Measurements from ENCODE around the gene RNF208. TPM values are rescaled to one million over a fixed set of nuclear protein-coding genes. Genes with fewer than 3 reads are reported as not detected.

RNF208 gene
- polyA plus RNA-seq, 1 of the 3 experiments (the other 2 are of a cell fraction) = 2.7 TPM

GRCh38 chr9:137232101-137232500 lies 10.1 kb upstream of the RNF208 start:
- Histone ChIP-seq H3K36me3 (replicated peaks in 1 of 2; ENCODE audit: control insufficient read depth in 1 of 2, insufficient read depth in 2 of 2, low read length in 1 of 2) (no peaks in the 10 kb centered on the region), H3F3A (replicated peaks; ENCODE audit: insufficient read depth) (peaks cover 7% of the 10 kb centered on the region), H3K27me3 (ENCODE audit: insufficient read depth) (no peaks in the 10 kb centered on the region), H3K9me3 (no peaks in the 10 kb centered on the region), H3K4me3 (ENCODE audit: low read depth in 2 of 2, low read length in 1 of 2) (no peak overlapping the region), H3K4me2 (no peak overlapping the region), H3K4me1 (ENCODE audit: control insufficient read depth in 1 of 2, insufficient read depth in 2 of 2, low read depth in 1 of 2, low read length in 1 of 2) (peaks cover 0 to 33% of the 10 kb centered on the region in 2 experiments; a peak in 1 of 4 replicates), H2AFZ (ENCODE audit: low read depth) (no peak overlapping the region), H3K79me2 (ENCODE audit: insufficient read depth) (no peaks in the 10 kb centered on the region), H3K9ac (no peak overlapping the region), H3K9me2 (no peaks in the 10 kb centered on the region), H3K27ac (ENCODE audit: low read depth in 2 of 2, low read length in 1 of 2) (no peak overlapping the region), H4K20me1 (ENCODE audit: insufficient read depth) (no peaks in the 10 kb centered on the region)
- CTCF ChIA-PET = no interaction called here
- WGBS (ENCODE audit: low lambda C conversion rate) = 64% methylated on average over 7 of the region's 10 CpGs
- no peak for DNase-seq
- no peak for TF ChIP-seq RAD21 (IDR thresholded peaks at IDR 0.05; ENCODE audit: low read length)
- TF ChIP-seq EZH2phosphoT487 (IDR thresholded peaks at IDR 0.05; ENCODE audit: borderline replicate concordance, low read depth) = no peak
- TF ChIP-seq ELF1 (IDR thresholded peaks at IDR 0.05) = no peak
- TF ChIP-seq POLR2AphosphoS5 (IDR thresholded peaks at IDR 0.05; ENCODE audit: low read depth, low read length) = no peak
- no peak for TF ChIP-seq USF2 (IDR thresholded peaks at IDR 0.05; ENCODE audit: borderline replicate concordance, low read depth, low read length)
- no peak for TF ChIP-seq TEAD4 (IDR thresholded peaks at IDR 0.05; ENCODE audit: borderline replicate concordance, insufficient read depth)
- no peak for TF ChIP-seq PBX3 (IDR thresholded peaks at IDR 0.05)
- TF ChIP-seq SMC3 (IDR thresholded peaks at IDR 0.05; ENCODE audit: low read depth, low read length) = no peak
- TF ChIP-seq MEF2A (IDR thresholded peaks at IDR 0.05; ENCODE audit: borderline replicate concordance, low read depth) = no peak
- TF ChIP-seq USF1 (IDR thresholded peaks at IDR 0.05; ENCODE audit: borderline replicate concordance, low read depth) = no peak
- no peak for TF ChIP-seq EP300 (IDR thresholded peaks at IDR 0.05; ENCODE audit: borderline replicate concordance in 1 of 2, low read depth in 1 of 2, low read length in 1 of 2)
- TF ChIP-seq FOXJ3 (CRISPR knock-in tag; IDR thresholded peaks at IDR 0.05) = no peak
- no peak for TF ChIP-seq MXI1 (IDR thresholded peaks at IDR 0.05; ENCODE audit: low read depth, low read length)
- POLR2A ChIA-PET = no interaction called here

- no peaks in the 10 kb centered on the region for H3K9me3 ChIP-seq
- H3K4me3 ChIP-seq (ENCODE audit: low read depth in 2 of 2, low read length in 1 of 2) = no peak overlapping the region
- H3K4me1 ChIP-seq (ENCODE audit: control insufficient read depth in 1 of 2, insufficient read depth in 2 of 2, low read depth in 1 of 2, low read length in 1 of 2) = peaks cover 0 to 34% of the 10 kb centered on the region in 2 experiments; a peak in 1 of 4 replicates
- no peak overlapping the region for H3K4me2 ChIP-seq
- DNase-seq = no peak
- H3K79me2 ChIP-seq (ENCODE audit: insufficient read depth) = no peaks in the 10 kb centered on the region
- H2AFZ ChIP-seq (ENCODE audit: low read depth) = no peak overlapping the region
- H3F3A ChIP-seq (replicated peaks; ENCODE audit: insufficient read depth) = peaks cover 11% of the 10 kb centered on the region
- H3K36me3 ChIP-seq (replicated peaks in 1 of 2; ENCODE audit: control insufficient read depth in 1 of 2, insufficient read depth in 2 of 2, low read length in 1 of 2) = no peaks in the 10 kb centered on the region
- WGBS (ENCODE audit: low lambda C conversion rate) = 93% methylated on average over 19 of the region's 23 CpGs
- no peak overlapping the region for H3K27ac ChIP-seq (ENCODE audit: low read depth in 2 of 2, low read length in 1 of 2)
- POLR2A ChIA-PET = no interaction called here
- no peak for TF ChIP-seq MXI1 (IDR thresholded peaks at IDR 0.05; ENCODE audit: low read depth, low read length)
- TF ChIP-seq CHD2 (IDR thresholded peaks at IDR 0.05; ENCODE audit: low read length, partially characterized antibody) = no peak
- no peak for TF ChIP-seq SIN3A (IDR thresholded peaks at IDR 0.05; ENCODE audit: borderline replicate concordance, low read depth, low read length)
- TF ChIP-seq REST (IDR thresholded peaks at IDR 0.05; ENCODE audit: low read depth, low read length) = no peak
- no peak for TF ChIP-seq TAF1 (IDR thresholded peaks at IDR 0.05; ENCODE audit: borderline replicate concordance, low read depth, low read length)
- H3K9ac ChIP-seq = no peak overlapping the region
- CTCF ChIA-PET = no interaction called here
- no peaks in the 10 kb centered on the region for H3K27me3 ChIP-seq (ENCODE audit: insufficient read depth)
- no peaks in the 10 kb centered on the region for H4K20me1 ChIP-seq (ENCODE audit: insufficient read depth)
- H3K9me2 ChIP-seq = no peaks in the 10 kb centered on the region
Observed at GRCh38 chr9:137231372-137232039, 9.5 kb upstream of the RNF208 start.

All from SK-N-SH (cell line).